Measurements from ENCODE around the gene NMUR1.

GRCh38 chr2:231479455-231479854 is 50.8 kb downstream of the NMUR1 start:
- no peak for TF ChIP-seq CTCF (conservative IDR thresholded peaks at IDR 0.05; ENCODE audit: low read length)
- TF ChIP-seq EZH2phosphoT487 (IDR thresholded peaks at IDR 0.05; ENCODE audit: borderline replicate concordance, low read depth, low read length) = no peak
